GM12878 (cell line): ENCODE results near the gene ANKRD61. TPM values are rescaled to one million over a fixed set of nuclear protein-coding genes. Genes with fewer than 3 reads are reported as not detected.

ENCODE experiments used
- BACH1 ChIP-seq: fragments of 450-650 bp; IDR thresholded peaks from 2 replicates; pipeline ENCODE4 v1.6.1; 2017; ENCODE audit warnings: mild to moderate bottlenecking, borderline replicate concordance
- BCL11A ChIP-seq: IDR thresholded peaks from 2 replicates; pipeline ENCODE4 v1.6.1; 2011; ENCODE audit warnings: low read depth, low read length
- EZH2 ChIP-seq: IDR thresholded peaks from 2 replicates; pipeline ENCODE4 v1.6.1; 2012; ENCODE audit warnings: low read depth, mild to moderate bottlenecking, control low read depth, inconsistent platforms, low read length, borderline replicate concordance; ENCODE audit not compliant: control insufficient read depth
- HCFC1 ChIP-seq: fragments of 150-350 bp; IDR thresholded peaks from 2 replicates; pipeline ENCODE4 v1.6.1; 2014; ENCODE audit warnings: low read length
- KDM1A ChIP-seq: fragments of 200-600 bp; sonication (generic); IDR thresholded peaks from 2 replicates; pipeline ENCODE4 v1.6.1; 2016; ENCODE audit warnings: borderline replicate concordance
- LARP7 ChIP-seq: fragments of 450-650 bp; IDR thresholded peaks from 2 replicates; pipeline ENCODE4 v1.6.1; 2017; ENCODE audit warnings: mild to moderate bottlenecking
- NR2C1 ChIP-seq: fragments of 450-650 bp; IDR thresholded peaks from 2 replicates; pipeline ENCODE4 v1.6.1; 2017; ENCODE audit warnings: antibody characterized with exemption, mild to moderate bottlenecking, moderate library complexity
- NR2C2 ChIP-seq: IDR thresholded peaks from 2 replicates; pipeline ENCODE4 v1.6.1; 2011; ENCODE audit warnings: borderline replicate concordance, low read depth; ENCODE audit not compliant: control insufficient read depth, insufficient read length
- PML ChIP-seq: IDR thresholded peaks from 2 replicates; pipeline ENCODE4 v1.6.1; 2012; ENCODE audit warnings: low read length, inconsistent platforms
- SMC3 ChIP-seq: IDR thresholded peaks from 2 replicates; pipeline ENCODE4 v1.6.1; 2011; ENCODE audit warnings: low read length, improper control_type of control experiment, borderline replicate concordance
- ZNF217 ChIP-seq: fragments of 450-650 bp; IDR thresholded peaks from 2 replicates; pipeline ENCODE4 v1.6.1; 2017; ENCODE audit warnings: antibody characterized with exemption, mild to moderate bottlenecking
- polyA plus RNA-seq, 11 experiments: library from polyadenylated mRNA; depleted of rRNA in 4 of 11; unstranded in 6 of 11; stranded (reverse) in 5 of 11; fragments of >200 nt; fragmentation: Nextera tagmentation in 4 of 11; fragmentation: Illumina TruSeq in 1 of 11; extraction: Ambion mirVana in 4 of 11; extraction: Trizol in 1 of 11; gene quantifications; 1 replicate in 1 of 11; 2 replicates in 10 of 11; pipeline versions ENCODE4 v1.2.1 to v1.2.3, GENCODE V29; 2011 to 2016; ENCODE audit warnings: inconsistent platforms in 2 of 11, missing spikeins in 2 of 11, low read depth in 1 of 11
- total RNA-seq, 4 experiments: library from RNA; depleted of rRNA in 3 of 4; stranded (reverse); fragments of >200 nt in 3 of 4; fragmentation: Illumina TruSeq in 1 of 4; extraction: Trizol in 1 of 4; gene quantifications; 2 replicates each; pipeline versions ENCODE4 v1.2.1 to v1.2.3, GENCODE V29; 2013 to 2021
- TF ChIP-seq, protein P1 (sequence below): fragments of 150-350 bp; IDR thresholded peaks from 2 replicates; pipeline ENCODE4 v1.6.1; 2014; ENCODE audit warnings: mild to moderate bottlenecking, low read depth, low read length

The ANKRD61 gene
- total and polyA plus RNA-seq, 10 of the 15 experiments (the other 5 are each of a cell fraction or from before 2014, with no cell fraction given), result 0.11 to 0.64 (median 0.28) TPM

DNA sequence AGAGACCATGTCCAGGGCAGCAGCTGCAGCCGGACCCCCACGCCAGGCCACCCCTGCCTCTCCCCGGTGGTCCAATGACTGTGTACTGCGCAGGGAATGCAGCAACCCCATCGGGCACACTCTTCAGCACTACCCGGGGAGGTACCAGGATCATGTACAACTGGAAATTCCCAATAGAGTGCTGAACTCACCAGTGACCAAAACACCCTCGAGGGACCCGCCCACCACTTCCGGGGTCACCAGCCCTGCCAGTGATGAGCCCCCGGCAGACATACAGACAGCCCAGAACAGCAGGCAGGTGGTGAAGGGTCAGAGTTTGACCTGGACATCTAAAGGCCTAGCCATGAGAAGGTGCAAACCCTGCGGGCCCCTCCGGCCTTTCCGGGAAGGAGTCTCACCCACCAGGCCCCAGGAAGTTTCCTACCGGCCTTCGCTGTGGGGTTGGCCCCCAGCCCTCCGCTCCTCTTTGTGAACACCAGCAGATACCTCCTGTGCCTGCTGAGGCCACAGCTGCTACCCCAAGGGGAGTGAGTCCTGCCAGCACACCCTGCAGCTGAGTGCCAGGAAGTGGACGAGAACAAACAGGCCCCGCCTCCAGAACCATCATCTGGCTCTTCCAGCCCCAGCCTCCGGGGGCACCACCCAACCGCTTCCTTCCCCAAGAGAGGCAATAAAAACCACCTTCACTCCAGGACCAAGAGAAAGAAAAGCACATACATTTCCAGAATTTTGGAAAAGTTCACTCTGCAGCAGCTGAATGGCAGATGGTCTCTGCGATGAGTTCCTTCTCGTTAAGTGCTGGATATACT lies 5.0 kb upstream of the ANKRD61 start (continued):
- TF ChIP-seq NR2C2, result no peak
- TF ChIP-seq EZH2, result no peak
- TF ChIP-seq NR2C1, result 0 out of 2 replicates have a peak, but pooled peaks have one; percentile 13
- TF ChIP-seq PML, result no peak
- TF ChIP-seq ZNF217, result no peak
- no peak for TF ChIP-seq LARP7
- TF ChIP-seq, protein P1, sequence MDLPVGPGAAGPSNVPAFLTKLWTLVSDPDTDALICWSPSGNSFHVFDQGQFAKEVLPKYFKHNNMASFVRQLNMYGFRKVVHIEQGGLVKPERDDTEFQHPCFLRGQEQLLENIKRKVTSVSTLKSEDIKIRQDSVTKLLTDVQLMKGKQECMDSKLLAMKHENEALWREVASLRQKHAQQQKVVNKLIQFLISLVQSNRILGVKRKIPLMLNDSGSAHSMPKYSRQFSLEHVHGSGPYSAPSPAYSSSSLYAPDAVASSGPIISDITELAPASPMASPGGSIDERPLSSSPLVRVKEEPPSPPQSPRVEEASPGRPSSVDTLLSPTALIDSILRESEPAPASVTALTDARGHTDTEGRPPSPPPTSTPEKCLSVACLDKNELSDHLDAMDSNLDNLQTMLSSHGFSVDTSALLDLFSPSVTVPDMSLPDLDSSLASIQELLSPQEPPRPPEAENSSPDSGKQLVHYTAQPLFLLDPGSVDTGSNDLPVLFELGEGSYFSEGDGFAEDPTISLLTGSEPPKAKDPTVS, result no peak
- TF ChIP-seq KDM1A, result no peak
- TF ChIP-seq BACH1, result no peak
- TF ChIP-seq SMC3, result no peak
- no peak for TF ChIP-seq BCL11A
- TF ChIP-seq HCFC1, result no peak
